K562 (cell line): Measurements from ENCODE around the gene SFRP2. TPM values are rescaled to one million over a fixed set of nuclear protein-coding genes. Genes with fewer than 3 reads are reported as not detected.

Experiments used
- ATAC-seq: fragments of 200-7000 bp; cut with Tn5 transposase; 3 replicates; pipeline ENCODE4 v1.9.1; 2020; ENCODE audit warnings: moderate library complexity
- BruUV-seq: library from RNA; stranded (reverse); fragments of 400-500 nt; replicated peaks from 2 replicates; lab custom pipeline; 2021; lab: Mats Ljungman, UMichigan
- CTCF ChIA-PET: fragments of 300-600 bp; formaldehyde crosslinking; extraction: SDS; loops from one replicate; lab custom pipeline; 2021; ENCODE audit warnings: low intra/inter-chr PET ratio; lab: Yijun Ruan, JAX
- POLR2A ChIA-PET: fragments of 300-600, 350-650 bp; sonication (Branson Sonifier 250); formaldehyde crosslinking; extraction: SDS; loops from one replicate; lab custom pipeline; 2021; ENCODE audit warnings: antibody characterized with exemption, inconsistent platforms; lab: Yijun Ruan, JAX
- DNase-seq, 4 experiments: peaks; one replicate each; pipeline versions ENCODE4 v3.0.0 to v3.0.0-alpha.2; 2011 to 2018; ENCODE audit warnings: low spot score in 3 of 4, mixed read lengths in 3 of 4; ENCODE audit errors: extremely low read depth in 1 of 4
- FAIRE-seq: peaks from 2 replicates; lab custom pipeline; 2011; peaks lifted over from hg19 to GRCh38; lab: Jason Lieb, UNC
- H2AFZ ChIP-seq: 2 replicates; pipeline ENCODE4 v1.6.0; 2011; ENCODE audit warnings: low read depth, low read length, control low read depth, inconsistent platforms
- H3K27ac ChIP-seq: fragments of 200-600 bp; 3 replicates; pipeline ENCODE4 v1.8.0; 2011; ENCODE audit warnings: low read depth, mild to moderate bottlenecking, control low read depth, inconsistent platforms, low read length, moderate library complexity, mixed read lengths; ENCODE audit errors: extremely low read depth
- H3K27me3 ChIP-seq, 2 experiments: fragments of 300-600 bp in 1 of 2; 2 replicates in 1 of 2; 3 replicates in 1 of 2; pipeline versions ENCODE4 v1.6.0 to v1.8.0; 2011; ENCODE audit warnings: inconsistent platforms in 2 of 2, low read length in 2 of 2, mild to moderate bottlenecking in 1 of 2, mixed read lengths in 1 of 2, moderate library complexity in 1 of 2; ENCODE audit not compliant: control insufficient read depth in 2 of 2, insufficient read depth in 2 of 2
- H3K36me3 ChIP-seq: fragments of 300-600 bp; 3 replicates; pipeline ENCODE4 v1.8.0; 2011; ENCODE audit warnings: mild to moderate bottlenecking, low read length, inconsistent platforms; ENCODE audit not compliant: control insufficient read depth, insufficient read depth
- H3K4me1 ChIP-seq, 2 experiments: fragments of 200-600 bp in 1 of 2; replicated peaks in 1 of 2; 2 replicates in 1 of 2; 3 replicates in 1 of 2; pipeline versions ENCODE4 v1.5.1 to v1.8.0; 2011; ENCODE audit warnings: inconsistent platforms in 2 of 2, low read length in 2 of 2, mild to moderate bottlenecking in 1 of 2, mixed read lengths in 1 of 2, moderate library complexity in 1 of 2; ENCODE audit not compliant: control insufficient read depth in 2 of 2, insufficient read depth in 2 of 2
- H3K4me2 ChIP-seq: 2 replicates; pipeline ENCODE4 v1.6.1; 2011; ENCODE audit warnings: low read length, control low read depth, inconsistent platforms, mixed read lengths; ENCODE audit not compliant: insufficient read depth
- H3K4me3 ChIP-seq: fragments of 200-600 bp; sonication (generic), shearing (Covaris generic); 2 replicates; pipeline ENCODE4 v1.5.1; 2016; ENCODE audit warnings: control low read depth, inconsistent platforms
- H3K79me2 ChIP-seq: fragments of 200-600 bp; 3 replicates; pipeline ENCODE4 v1.8.0; 2011; ENCODE audit warnings: low read length, inconsistent platforms; ENCODE audit not compliant: control insufficient read depth, insufficient read depth
- H3K9ac ChIP-seq, 2 experiments: 2 replicates each; pipeline versions ENCODE4 v1.6.0 to v1.6.1; 2011; ENCODE audit warnings: low read depth in 2 of 2, low read length in 2 of 2, control low read depth in 1 of 2, inconsistent platforms in 1 of 2, mild to moderate bottlenecking in 1 of 2, mixed read lengths in 1 of 2; ENCODE audit not compliant: insufficient read depth in 1 of 2
- H3K9me1 ChIP-seq: one replicate; pipeline ENCODE4 v1.6.0; 2011; ENCODE audit warnings: inconsistent platforms, mild to moderate bottlenecking, low read length, moderate library complexity; ENCODE audit not compliant: control insufficient read depth, insufficient read depth
- H3K9me3 ChIP-seq: replicated peaks from 2 replicates; pipeline ENCODE4 v1.5.1; 2011; ENCODE audit warnings: low read depth, low read length, inconsistent platforms; ENCODE audit not compliant: control insufficient read depth, insufficient read depth
- H4K20me1 ChIP-seq: replicated peaks from 2 replicates; pipeline ENCODE4 v1.6.1; 2011; ENCODE audit warnings: low read length, inconsistent platforms, mixed read lengths; ENCODE audit not compliant: control insufficient read depth, insufficient read depth
- CBX1 ChIP-seq: sonication (generic); IDR thresholded peaks from 2 replicates; pipeline ENCODE4 v1.6.1; 2016; ENCODE audit warnings: antibody characterized with exemption, low read depth, mild to moderate bottlenecking
- EGR1 ChIP-seq: fragments of 450-650 bp; conservative IDR thresholded peaks from 2 replicates; pipeline ENCODE4 v1.6.1; 2017; ENCODE audit warnings: mild to moderate bottlenecking
- ELF2 ChIP-seq: fragments of 250-450 bp; sonication (Bioruptor Pico); IDR thresholded peaks from 2 replicates; pipeline ENCODE4 v1.5.0; 2021; ENCODE audit warnings: mild to moderate bottlenecking
- HDGF ChIP-seq: fragments of 450-650 bp; IDR thresholded peaks from 2 replicates; pipeline ENCODE4 v1.6.1; 2016
- MAFG ChIP-seq: fragments of 450-650 bp; conservative IDR thresholded peaks from 2 replicates; pipeline ENCODE4 v1.6.1; 2016; ENCODE audit warnings: missing genetic modification characterization, missing compliant biosample characterization
- MAFK ChIP-seq: IDR thresholded peaks from 2 replicates; pipeline ENCODE4 v1.6.1; 2011; ENCODE audit warnings: low read length, improper control_type of control experiment
- NCOA6 ChIP-seq: fragments of 450-650 bp; IDR thresholded peaks from 2 replicates; pipeline ENCODE4 v1.6.1; 2017; ENCODE audit warnings: mild to moderate bottlenecking
- NRF1 ChIP-seq, 2 experiments: fragments of 450-650 bp; IDR thresholded peaks in 1 of 2; conservative IDR thresholded peaks in 1 of 2; 2 replicates each; pipeline ENCODE4 v1.6.1; 2014; ENCODE audit warnings: mild to moderate bottlenecking in 2 of 2
- PML ChIP-seq: IDR thresholded peaks from 2 replicates; pipeline ENCODE4 v1.6.1; 2012; ENCODE audit warnings: low read length, inconsistent platforms
- POLR3G ChIP-seq: IDR thresholded peaks from 2 replicates; pipeline ENCODE4 v1.6.1; 2011; ENCODE audit not compliant: insufficient read length, insufficient replicate concordance; ENCODE audit errors: extremely low read depth
- RBM14 ChIP-seq: fragments of 200-400 bp; formaldehyde crosslinking; IDR thresholded peaks from 2 replicates; pipeline ENCODE4 v1.6.1; 2018; ENCODE audit warnings: low read depth, mild to moderate bottlenecking, low read length, moderate library complexity, borderline replicate concordance; ENCODE audit not compliant: insufficient read depth
- SMARCA5 ChIP-seq: fragments of 450-650 bp; IDR thresholded peaks from 2 replicates; pipeline ENCODE4 v1.6.1; 2016
- TCFL5 ChIP-seq: fragments of 250-450 bp; sonication (Bioruptor Pico); conservative IDR thresholded peaks from 2 replicates; pipeline ENCODE4 v1.6.1; 2021; ENCODE audit warnings: mild to moderate bottlenecking, moderate library complexity, matching md5 sums
- ZNF217 ChIP-seq: sonication (generic); formaldehyde crosslinking; IDR thresholded peaks from 2 replicates; pipeline ENCODE4 v1.8.0; 2022; ENCODE audit warnings: mild to moderate bottlenecking, missing genetic modification reagents
- ZNF398 ChIP-seq: fragments of 250-450 bp; sonication (Bioruptor Pico); IDR thresholded peaks from 2 replicates; pipeline ENCODE4 v1.8.0; 2021; ENCODE audit warnings: moderate library complexity, mild to moderate bottlenecking, inconsistent platforms
- ZNF431 ChIP-seq: sonication (generic); formaldehyde crosslinking; IDR thresholded peaks from 2 replicates; pipeline ENCODE4 v1.8.0; 2022; ENCODE audit warnings: mild to moderate bottlenecking, missing genetic modification reagents
- WGBS: fragments of 100-300 bp; shearing (Covaris generic); methylation state at CpG from one replicate; pipeline ENCODE4 v1.1.6; 2016; ENCODE audit warnings: low coverage, mixed read lengths; ENCODE audit not compliant: insufficient coverage; ENCODE audit errors: missing lambda C conversion rate; 5-methylcytosine and 5-hydroxymethylcytosine counted together
- in situ Hi-C: fragments of 300-500 bp; cut with MboI; formaldehyde crosslinking; loops from 4 replicates; pipeline ENCODE4 v1.15.0; 2018; ENCODE audit warnings: inconsistent platforms, mixed read lengths
- intact Hi-C: fragments of 100-400 bp; cut with micrococcal nuclease; formaldehyde crosslinking; loops from 2 replicates; pipeline ENCODE4 v1.14.2; 2022
- polyA plus RNA-seq, 8 experiments: library from polyadenylated mRNA; depleted of rRNA in 4 of 8; stranded (reverse) in 5 of 8; unstranded in 3 of 8; fragments of >200 nt; fragmentation: Nextera tagmentation in 2 of 8; fragmentation: Illumina TruSeq in 1 of 8; extraction: Ambion mirVana in 2 of 8; extraction: Trizol in 1 of 8; gene quantifications; 2 replicates each; pipeline versions ENCODE4 v1.2.1 to v1.2.3, GENCODE V29; 2011 to 2014; ENCODE audit warnings: inconsistent platforms in 1 of 8, missing spikeins in 1 of 8
- total RNA-seq, 7 experiments: library from RNA; depleted of rRNA in 6 of 7; stranded (reverse); fragments of >200 nt in 6 of 7; fragmentation: Illumina TruSeq in 2 of 7; extraction: Trizol in 2 of 7; gene quantifications; 2 replicates each; pipeline versions ENCODE4 v1.2.1 to v1.2.3, GENCODE V29; 2011 to 2021; ENCODE audit warnings: low replicate concordance in 1 of 7

Gene SFRP2
- total and polyA plus RNA-seq, 9 of the 15 experiments (the other 6 are each of a cell fraction or from before 2014, with no cell fraction given) = 0.29 TPM; not detected in 8

GRCh38 chr4:153782581-153782980 is 6.3 kb downstream of the SFRP2 start:
- in situ Hi-C loops = no loop called here
- H4K20me1 ChIP-seq = no peaks in the 10 kb centered on the region
- H3K9me3 ChIP-seq = peaks cover 5% of the 10 kb centered on the region
- H3K27me3 ChIP-seq = peaks cover 9 to 14% of the 10 kb centered on the region in 2 experiments; a peak in 3 of 5 replicates
- no peaks in the 10 kb centered on the region for H3K36me3 ChIP-seq
- no peak for FAIRE-seq
- H2AFZ ChIP-seq = no peak overlapping the region
- peaks cover 3 to 4% of the 10 kb centered on the region in 2 experiments; a peak in 4 of 5 replicates for H3K4me1 ChIP-seq
- DNase-seq = no peak
- H3K9me1 ChIP-seq = no peaks in the 10 kb centered on the region
- BruUV-seq = no TSS peak
- POLR2A ChIA-PET = no interaction called here
- no peak overlapping the region for H3K27ac ChIP-seq
- ATAC-seq = no peak
- TF ChIP-seq ELF2 (no peak), RBM14 (no peak), POLR3G (no peak), MAFG (tag) (no peak), TCFL5 (no peak), HDGF (no peak), ZNF217 (CRISPR knock-in tag) (no peak), ZNF398 (CRISPR knock-in tag) (no peak), NCOA6 (no peak), EGR1 (no peak), SMARCA5 (no peak), ZNF431 (CRISPR knock-in tag) (no peak), MAFK (no peak), NRF1 (conservative IDR thresholded peaks at IDR 0.05 in 1 of 2, IDR thresholded peaks at IDR 0.05 in 1 of 2) (no peak), CBX1 (no peak), PML (no peak)
- no peak overlapping the region for H3K4me3 ChIP-seq
- intact Hi-C loops = loop anchor here (10.0 kb wide), 1 partner anchor 532 kb away; no protein-coding TSS in a partner anchor
- H3K9ac ChIP-seq = no peak overlapping the region
- CTCF ChIA-PET = no interaction called here
- H3K4me2 ChIP-seq = no peak overlapping the region
- WGBS = 60% methylated on average over 1 of the region's 1 CpG
- H3K79me2 ChIP-seq = no peaks in the 10 kb centered on the region
